Nephron progenitor cell (in vitro differentiated cells): ENCODE data around the gene CAPN12.
"Not testable (repeated sequence)": the region's sequence is repeated elsewhere in the genome, so short reads cannot be mapped to it uniquely, and the experiment has no call there.

Experiments used
- DNase-seq: peaks from one replicate; pipeline ENCODE4 v3.0.0; 2021
- H3K27ac Mint-ChIP-seq: 2 replicates; pipeline ENCODE4 v1.8.0; 2021; ENCODE audit warnings: mild to moderate bottlenecking, moderate library complexity, mixed read lengths
- H3K27me3 Mint-ChIP-seq: 2 replicates; pipeline ENCODE4 v1.8.0; 2021; ENCODE audit warnings: mild to moderate bottlenecking, low read depth, mixed read lengths; ENCODE audit not compliant: poor library complexity
- H3K36me3 Mint-ChIP-seq: 2 replicates; pipeline ENCODE4 v1.8.0; 2021; ENCODE audit warnings: low read depth, mixed read lengths
- H3K4me1 Mint-ChIP-seq: 2 replicates; pipeline ENCODE4 v1.8.0; 2021; ENCODE audit warnings: mixed read lengths
- H3K4me3 Mint-ChIP-seq: 2 replicates; pipeline ENCODE4 v1.8.0; 2021; ENCODE audit warnings: mild to moderate bottlenecking, moderate library complexity, mixed read lengths
- H3K9me3 Mint-ChIP-seq: 2 replicates; pipeline ENCODE4 v1.8.0; 2021; ENCODE audit warnings: mild to moderate bottlenecking, moderate library complexity, mixed read lengths
- TF ChIP-seq, protein P1 (sequence below): fragments of 200-600 bp; sonication (generic); IDR thresholded peaks from 2 replicates; pipeline ENCODE4 v1.5.0; 2021; ENCODE audit warnings: antibody characterized with exemption

CAPN12 gene, protein sequence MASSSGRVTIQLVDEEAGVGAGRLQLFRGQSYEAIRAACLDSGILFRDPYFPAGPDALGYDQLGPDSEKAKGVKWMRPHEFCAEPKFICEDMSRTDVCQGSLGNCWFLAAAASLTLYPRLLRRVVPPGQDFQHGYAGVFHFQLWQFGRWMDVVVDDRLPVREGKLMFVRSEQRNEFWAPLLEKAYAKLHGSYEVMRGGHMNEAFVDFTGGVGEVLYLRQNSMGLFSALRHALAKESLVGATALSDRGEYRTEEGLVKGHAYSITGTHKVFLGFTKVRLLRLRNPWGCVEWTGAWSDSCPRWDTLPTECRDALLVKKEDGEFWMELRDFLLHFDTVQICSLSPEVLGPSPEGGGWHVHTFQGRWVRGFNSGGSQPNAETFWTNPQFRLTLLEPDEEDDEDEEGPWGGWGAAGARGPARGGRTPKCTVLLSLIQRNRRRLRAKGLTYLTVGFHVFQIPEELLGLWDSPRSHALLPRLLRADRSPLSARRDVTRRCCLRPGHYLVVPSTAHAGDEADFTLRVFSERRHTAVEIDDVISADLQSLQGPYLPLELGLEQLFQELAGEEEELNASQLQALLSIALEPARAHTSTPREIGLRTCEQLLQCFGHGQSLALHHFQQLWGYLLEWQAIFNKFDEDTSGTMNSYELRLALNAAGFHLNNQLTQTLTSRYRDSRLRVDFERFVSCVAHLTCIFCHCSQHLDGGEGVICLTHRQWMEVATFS

DNA sequence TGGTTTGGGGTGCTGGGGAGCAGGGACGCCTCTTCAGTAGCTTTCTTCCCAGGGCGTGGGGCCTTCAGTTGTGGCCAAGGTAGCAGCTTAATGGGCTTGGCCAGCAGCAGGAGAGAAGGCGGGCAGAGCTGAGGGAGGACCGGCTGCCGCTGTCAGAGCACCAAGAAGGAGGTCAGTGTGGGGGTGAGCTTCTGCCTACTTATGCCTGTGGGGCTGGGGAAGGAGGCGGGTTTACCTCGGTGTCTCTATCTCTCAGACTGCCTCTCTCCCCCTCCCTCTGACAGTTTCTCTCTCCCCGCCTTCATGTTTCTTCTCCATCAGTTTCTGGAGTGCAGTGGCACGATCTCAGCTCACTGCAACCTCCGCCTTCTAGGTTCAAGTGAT is at the start of gene CAPN12:
TSS of gene CAPN12 (minus strand) at position 177 of the 384 bp plus-strand sequence. CDS start 309 bp downstream, outside the sequence.
- peaks cover 21% of the 10 kb centered on the region for H3K27me3 Mint-ChIP-seq
- no peaks in the 10 kb centered on the region for H3K4me1 Mint-ChIP-seq
- H3K9me3 Mint-ChIP-seq: no peaks in the 10 kb centered on the region
- no peak within 1 kb of the TSS for H3K27ac Mint-ChIP-seq
- no peaks in the 10 kb centered on the region for H3K36me3 Mint-ChIP-seq
- no peak within 1 kb of the TSS for H3K4me3 Mint-ChIP-seq
- TF ChIP-seq, protein P1, sequence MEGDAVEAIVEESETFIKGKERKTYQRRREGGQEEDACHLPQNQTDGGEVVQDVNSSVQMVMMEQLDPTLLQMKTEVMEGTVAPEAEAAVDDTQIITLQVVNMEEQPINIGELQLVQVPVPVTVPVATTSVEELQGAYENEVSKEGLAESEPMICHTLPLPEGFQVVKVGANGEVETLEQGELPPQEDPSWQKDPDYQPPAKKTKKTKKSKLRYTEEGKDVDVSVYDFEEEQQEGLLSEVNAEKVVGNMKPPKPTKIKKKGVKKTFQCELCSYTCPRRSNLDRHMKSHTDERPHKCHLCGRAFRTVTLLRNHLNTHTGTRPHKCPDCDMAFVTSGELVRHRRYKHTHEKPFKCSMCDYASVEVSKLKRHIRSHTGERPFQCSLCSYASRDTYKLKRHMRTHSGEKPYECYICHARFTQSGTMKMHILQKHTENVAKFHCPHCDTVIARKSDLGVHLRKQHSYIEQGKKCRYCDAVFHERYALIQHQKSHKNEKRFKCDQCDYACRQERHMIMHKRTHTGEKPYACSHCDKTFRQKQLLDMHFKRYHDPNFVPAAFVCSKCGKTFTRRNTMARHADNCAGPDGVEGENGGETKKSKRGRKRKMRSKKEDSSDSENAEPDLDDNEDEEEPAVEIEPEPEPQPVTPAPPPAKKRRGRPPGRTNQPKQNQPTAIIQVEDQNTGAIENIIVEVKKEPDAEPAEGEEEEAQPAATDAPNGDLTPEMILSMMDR: no peak
- no peak for DNase-seq

GRCh38 chr19:38793671-38794070 is 49.4 kb upstream of the CAPN12 start:
- no peak overlapping the region for H3K27ac Mint-ChIP-seq
- H3K4me3 Mint-ChIP-seq: no peak overlapping the region
- TF ChIP-seq, protein P1: no peak
- H3K27me3 Mint-ChIP-seq: peaks cover 9% of the 10 kb centered on the region
- H3K36me3 Mint-ChIP-seq: no peaks in the 10 kb centered on the region
- DNase-seq: no peak
- peaks cover 2% of the 10 kb centered on the region for H3K4me1 Mint-ChIP-seq
- peaks cover 21% of the 10 kb centered on the region for H3K9me3 Mint-ChIP-seq

DNA sequence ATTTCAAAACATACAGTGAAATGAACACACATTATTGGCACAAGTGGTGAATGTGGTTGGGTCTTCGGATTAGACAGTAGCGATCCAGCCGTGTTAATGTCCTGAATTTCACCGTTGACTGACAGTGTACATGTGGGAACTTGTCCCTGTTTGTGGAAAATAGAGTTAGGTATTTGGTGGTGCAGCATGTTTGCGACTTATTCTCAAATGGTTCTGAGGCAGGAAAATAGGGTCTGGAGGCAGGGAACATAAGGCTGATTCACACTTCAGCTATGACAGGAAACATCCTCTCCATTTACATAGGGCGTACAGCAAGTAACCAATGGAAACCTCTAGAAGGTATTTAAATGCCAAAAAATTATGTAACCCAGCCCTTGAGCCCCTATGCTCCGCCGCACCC is 48.9 kb upstream of the CAPN12 start:
- H3K27ac Mint-ChIP-seq: no peak overlapping the region

DNA sequence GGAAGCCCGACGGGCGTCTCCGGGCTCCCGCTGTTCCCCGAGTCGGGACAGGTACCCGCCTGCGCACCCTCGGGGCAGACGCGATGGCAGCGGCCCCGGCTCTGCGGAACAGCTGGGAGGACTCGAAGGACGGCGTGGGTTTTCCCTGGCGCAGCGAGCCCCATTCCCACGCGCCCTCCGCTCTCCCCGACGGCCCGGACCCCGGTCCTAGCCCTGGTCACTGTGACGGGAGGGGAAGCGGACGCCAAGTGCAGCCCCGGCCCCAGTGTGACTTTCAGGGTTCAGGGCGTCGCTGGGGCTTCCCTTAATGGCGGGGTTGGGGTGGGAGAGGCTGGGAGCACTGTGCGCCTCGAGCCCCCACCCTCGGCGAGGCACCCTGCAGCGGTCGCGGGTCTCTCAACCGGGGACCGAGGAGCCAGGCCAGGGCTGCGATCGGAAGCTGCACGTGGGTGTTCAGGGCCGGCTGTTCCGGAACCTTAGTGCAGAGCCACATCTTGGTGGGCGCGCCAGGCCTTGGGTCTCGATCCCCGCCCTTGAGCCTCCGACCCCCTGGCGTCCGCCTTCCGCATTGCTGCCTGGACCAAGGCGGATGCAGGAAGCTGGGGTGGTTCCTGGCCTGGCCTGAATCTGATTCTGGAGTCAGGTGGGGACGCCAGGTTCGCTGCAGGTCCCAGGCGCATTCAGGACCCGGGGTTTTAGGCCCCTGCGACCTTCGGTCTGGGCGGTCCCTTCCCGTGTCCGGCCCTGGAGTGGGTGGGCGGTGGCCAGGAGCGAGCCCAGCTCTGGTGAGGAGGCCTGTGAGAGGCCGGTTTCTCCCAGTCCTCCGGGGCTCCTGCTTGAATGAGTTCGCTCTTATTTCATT is 48.2 kb upstream of the CAPN12 start:
- H3K4me1 Mint-ChIP-seq: peaks cover 5% of the 10 kb centered on the region

More for the DNA sequence above, 48.9 kb upstream of the CAPN12 start:
- H3K27me3 Mint-ChIP-seq: peaks cover 9% of the 10 kb centered on the region
- H3K9me3 Mint-ChIP-seq: peaks cover 21% of the 10 kb centered on the region
- no peak overlapping the region for H3K4me3 Mint-ChIP-seq
- H3K4me1 Mint-ChIP-seq: peaks cover 5% of the 10 kb centered on the region
- DNase-seq: no peak
- no peaks in the 10 kb centered on the region for H3K36me3 Mint-ChIP-seq
- TF ChIP-seq, protein P1: no peak

DNA sequence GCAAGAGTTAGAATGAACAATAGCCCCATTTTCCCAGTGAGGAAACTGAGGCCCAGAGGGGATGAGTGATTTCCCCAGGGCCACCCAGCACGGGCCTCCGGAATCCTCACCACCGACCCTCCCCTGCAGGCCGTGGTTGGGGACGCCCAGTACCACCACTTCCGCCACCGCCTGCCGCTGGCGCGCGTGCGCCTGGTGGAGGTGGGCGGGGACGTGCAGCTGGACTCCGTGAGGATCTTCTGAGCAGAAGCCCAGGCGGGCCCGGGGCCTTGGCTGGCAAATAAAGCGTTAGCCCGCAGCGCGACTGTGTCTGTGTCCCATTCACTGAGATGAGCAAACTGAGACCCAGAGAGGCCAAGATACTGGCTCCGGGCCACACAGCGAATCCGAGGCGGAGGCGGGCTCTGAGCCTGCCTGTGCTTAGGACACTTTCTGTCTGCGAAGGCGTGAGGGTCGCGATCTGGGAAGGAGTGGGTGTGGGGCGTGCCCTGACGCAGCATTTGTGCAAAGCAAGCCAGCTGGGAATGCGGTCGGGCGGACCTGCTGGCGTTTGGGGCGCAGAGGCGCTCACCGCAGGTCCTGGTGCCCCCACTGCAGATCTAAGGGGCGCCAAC is 47.3 kb upstream of the CAPN12 start:
- not testable (repeated sequence) for H3K27ac Mint-ChIP-seq, H3K4me1 Mint-ChIP-seq, H3K27me3 Mint-ChIP-seq, DNase-seq, H3K4me3 Mint-ChIP-seq, H3K36me3 Mint-ChIP-seq
- peaks cover 16% of the 10 kb centered on the region for H3K9me3 Mint-ChIP-seq

More for the DNA sequence above, 48.2 kb upstream of the CAPN12 start:
- TF ChIP-seq, protein P1: no peak
- Mint-ChIP-seq H3K27me3 (peaks cover 9% of the 10 kb centered on the region), H3K27ac (no peak overlapping the region), H3K9me3 (peaks cover 21% of the 10 kb centered on the region), H3K36me3 (no peaks in the 10 kb centered on the region), H3K4me3 (no peak overlapping the region)
- no peak for DNase-seq

- not testable (repeated sequence) for H3K27ac Mint-ChIP-seq, H3K4me1 Mint-ChIP-seq, DNase-seq, H3K36me3 Mint-ChIP-seq, H3K4me3 Mint-ChIP-seq, H3K27me3 Mint-ChIP-seq
- H3K9me3 Mint-ChIP-seq: peaks cover 12% of the 10 kb centered on the region
Measured at GRCh38 chr19:38790507-38791403, 46.5 kb upstream of the CAPN12 start.
